ENCODE results near the gene INTS14. TPM values are rescaled to one million over a fixed set of nuclear protein-coding genes. Genes with fewer than 3 reads are reported as not detected.

INTS14 gene
- total RNA-seq, 1 donor from 2014 or later, result 54.2 TPM

DNA sequence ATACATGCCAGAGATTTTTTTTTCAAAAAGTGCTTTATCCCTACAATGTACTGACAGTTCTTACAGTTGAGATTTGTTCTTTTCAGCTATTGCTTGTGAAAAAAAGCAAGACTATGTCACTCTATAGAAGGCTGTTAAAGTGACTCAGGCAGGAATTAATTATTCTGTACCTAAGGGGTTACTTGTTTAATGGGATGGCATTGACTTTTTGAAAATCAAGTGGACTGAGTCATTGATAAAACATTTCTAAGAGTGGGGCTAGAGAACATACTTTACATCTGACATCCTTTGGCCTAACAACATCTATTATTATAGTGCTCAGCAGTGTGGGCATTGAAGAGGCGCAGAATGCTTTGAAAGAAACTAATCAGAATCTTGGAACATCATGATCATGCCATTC lies 34.3 kb downstream of the INTS14 start:
- no peak overlapping the region for H3K4me3 Mint-ChIP-seq
- peaks cover 24% of the 10 kb centered on the region for H3K36me3 Mint-ChIP-seq

GRCh38 chr15:65571971-65572370 lies 39.0 kb downstream of the INTS14 start:
- Mint-ChIP-seq H3K4me1 (no peaks in the 10 kb centered on the region), H3K36me3 (peaks cover 26% of the 10 kb centered on the region), H3K27ac (no peak overlapping the region), H3K27me3 (ENCODE audit: insufficient read depth, low read depth) (no peaks in the 10 kb centered on the region), H3K4me3 (no peak overlapping the region), H3K9me3 (no peaks in the 10 kb centered on the region)
- no peak overlapping the region for H3K27ac ChIP-seq
- H3F3A ChIP-seq (ENCODE audit: low read depth), result peaks cover 14% of the 10 kb centered on the region
- no peak overlapping the region for H2AFZ ChIP-seq (replicated peaks)
- peaks cover 27% of the 10 kb centered on the region for H3K36me3 ChIP-seq
- H3K79me2 ChIP-seq (ENCODE audit: low read depth), result no peaks in the 10 kb centered on the region
- TF ChIP-seq, protein P1, sequence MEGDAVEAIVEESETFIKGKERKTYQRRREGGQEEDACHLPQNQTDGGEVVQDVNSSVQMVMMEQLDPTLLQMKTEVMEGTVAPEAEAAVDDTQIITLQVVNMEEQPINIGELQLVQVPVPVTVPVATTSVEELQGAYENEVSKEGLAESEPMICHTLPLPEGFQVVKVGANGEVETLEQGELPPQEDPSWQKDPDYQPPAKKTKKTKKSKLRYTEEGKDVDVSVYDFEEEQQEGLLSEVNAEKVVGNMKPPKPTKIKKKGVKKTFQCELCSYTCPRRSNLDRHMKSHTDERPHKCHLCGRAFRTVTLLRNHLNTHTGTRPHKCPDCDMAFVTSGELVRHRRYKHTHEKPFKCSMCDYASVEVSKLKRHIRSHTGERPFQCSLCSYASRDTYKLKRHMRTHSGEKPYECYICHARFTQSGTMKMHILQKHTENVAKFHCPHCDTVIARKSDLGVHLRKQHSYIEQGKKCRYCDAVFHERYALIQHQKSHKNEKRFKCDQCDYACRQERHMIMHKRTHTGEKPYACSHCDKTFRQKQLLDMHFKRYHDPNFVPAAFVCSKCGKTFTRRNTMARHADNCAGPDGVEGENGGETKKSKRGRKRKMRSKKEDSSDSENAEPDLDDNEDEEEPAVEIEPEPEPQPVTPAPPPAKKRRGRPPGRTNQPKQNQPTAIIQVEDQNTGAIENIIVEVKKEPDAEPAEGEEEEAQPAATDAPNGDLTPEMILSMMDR (IDR thresholded peaks at IDR 0.05), result no peak
- TF ChIP-seq EZH2 (IDR thresholded peaks at IDR 0.05) (no peak), EZH2phosphoT487 (IDR thresholded peaks at IDR 0.05) (no peak)
- no peak overlapping the region for H3K4me2 ChIP-seq
- H3K9ac ChIP-seq, result no peak overlapping the region
- H3K4me3 ChIP-seq, result no peak overlapping the region
- DNase-seq (ENCODE audit: low spot score), result no peak
- no peaks in the 10 kb centered on the region for H3K27me3 ChIP-seq
- H3K4me1 ChIP-seq, result no peaks in the 10 kb centered on the region
- no peaks in the 10 kb centered on the region for H4K20me1 ChIP-seq (ENCODE audit: low read depth)
- no peaks in the 10 kb centered on the region for H3K9me3 ChIP-seq (ENCODE audit: low read depth)

More for the DNA sequence above, 34.3 kb downstream of the INTS14 start:
- H3K27me3 Mint-ChIP-seq (ENCODE audit: insufficient read depth, low read depth), result no peaks in the 10 kb centered on the region
- Histone ChIP-seq H3K4me3 (no peak overlapping the region), H3K27ac (no peak overlapping the region), H4K20me1 (ENCODE audit: low read depth) (peaks cover 5% of the 10 kb centered on the region), H3K9ac (no peak overlapping the region), H3K4me1 (peaks cover 7% of the 10 kb centered on the region), H3K36me3 (peaks cover 12% of the 10 kb centered on the region), H3F3A (ENCODE audit: low read depth) (peaks cover 52% of the 10 kb centered on the region), H3K27me3 (no peaks in the 10 kb centered on the region), H3K4me2 (no peak overlapping the region), H2AFZ (replicated peaks) (no peak overlapping the region), H3K9me3 (ENCODE audit: low read depth) (no peaks in the 10 kb centered on the region), H3K79me2 (ENCODE audit: low read depth) (no peaks in the 10 kb centered on the region)
- TF ChIP-seq EZH2phosphoT487 (IDR thresholded peaks at IDR 0.05), result no peak
- no peak for TF ChIP-seq EZH2 (IDR thresholded peaks at IDR 0.05)
- TF ChIP-seq, protein P1 (IDR thresholded peaks at IDR 0.05), result no peak
- H3K9me3 Mint-ChIP-seq, result no peaks in the 10 kb centered on the region
- H3K27ac Mint-ChIP-seq, result no peak overlapping the region
- peaks cover 15% of the 10 kb centered on the region for H3K4me1 Mint-ChIP-seq
- no peak for DNase-seq (ENCODE audit: low spot score)

- peaks cover 42% of the 10 kb centered on the region for H3K36me3 Mint-ChIP-seq
- no peaks in the 10 kb centered on the region for H3K27me3 ChIP-seq
- H3K4me1 ChIP-seq, result no peaks in the 10 kb centered on the region
Observed at GRCh38 chr15:65569728-65570127, 41.2 kb downstream of the INTS14 start.

More at GRCh38 chr15:65569728-65570127, 41.2 kb downstream of the INTS14 start:
- Mint-ChIP-seq H3K9me3 (peaks cover 7% of the 10 kb centered on the region), H3K27ac (no peak overlapping the region), H3K4me3 (no peak overlapping the region), H3K27me3 (ENCODE audit: insufficient read depth, low read depth) (no peaks in the 10 kb centered on the region), H3K4me1 (no peaks in the 10 kb centered on the region)
- DNase-seq (ENCODE audit: low spot score), result no peak
- H3F3A ChIP-seq (ENCODE audit: low read depth), result peaks cover 4% of the 10 kb centered on the region
- no peak overlapping the region for H3K4me2 ChIP-seq
- TF ChIP-seq, protein P1 (IDR thresholded peaks at IDR 0.05), result no peak
- TF ChIP-seq EZH2 (IDR thresholded peaks at IDR 0.05) (no peak), EZH2phosphoT487 (IDR thresholded peaks at IDR 0.05) (no peak)
- no peak overlapping the region for H3K4me3 ChIP-seq
- H3K36me3 ChIP-seq, result peaks cover 36% of the 10 kb centered on the region
- no peaks in the 10 kb centered on the region for H3K79me2 ChIP-seq (ENCODE audit: low read depth)
- no peaks in the 10 kb centered on the region for H3K9me3 ChIP-seq (ENCODE audit: low read depth)
- H4K20me1 ChIP-seq (ENCODE audit: low read depth), result no peaks in the 10 kb centered on the region
- no peak overlapping the region for H3K27ac ChIP-seq
- H2AFZ ChIP-seq (replicated peaks), result no peak overlapping the region
- no peak overlapping the region for H3K9ac ChIP-seq
